Measurements from ENCODE around the gene GSE1.

Gene GSE1

DNA sequence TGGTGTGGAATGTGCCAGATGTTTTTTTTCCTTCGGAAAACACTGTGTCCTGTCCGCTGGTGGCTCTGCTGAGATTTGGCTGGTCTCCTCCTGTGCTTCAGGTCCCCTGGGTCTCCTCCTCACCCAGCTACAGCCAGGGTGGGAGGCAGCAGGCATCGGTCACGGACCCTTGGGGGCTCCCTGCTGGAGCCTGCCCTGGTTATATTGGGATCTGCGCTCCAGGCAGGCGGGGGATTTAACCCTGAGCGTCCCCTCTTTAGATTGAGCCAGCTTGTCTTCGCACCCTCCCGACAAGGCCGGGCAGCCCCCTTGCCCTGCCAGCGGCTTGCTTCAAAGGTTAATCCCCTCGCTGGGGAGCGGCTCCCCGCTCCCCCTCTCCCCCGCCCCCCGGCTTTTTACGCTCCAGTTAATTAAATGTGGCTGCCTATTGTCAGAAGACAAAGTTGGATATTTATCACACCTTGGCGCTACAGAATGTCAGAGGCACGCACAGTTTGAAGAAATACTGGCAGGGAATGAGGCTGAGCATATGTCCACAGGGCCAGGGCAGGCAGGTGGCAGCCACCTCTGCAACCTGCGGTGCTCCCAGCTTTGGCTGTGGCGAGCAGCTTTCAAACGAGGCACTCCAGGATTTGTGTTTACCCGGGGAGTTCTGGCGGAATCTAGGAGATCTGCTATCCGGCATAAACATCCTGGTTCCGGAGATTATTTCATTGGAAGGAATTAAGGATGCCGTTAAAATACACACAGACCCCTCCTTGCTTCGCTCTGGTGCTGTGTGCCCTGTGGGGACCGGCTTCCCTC, 38.2 kb upstream of the GSE1 start:
- DNase-seq = no peak

DNA sequence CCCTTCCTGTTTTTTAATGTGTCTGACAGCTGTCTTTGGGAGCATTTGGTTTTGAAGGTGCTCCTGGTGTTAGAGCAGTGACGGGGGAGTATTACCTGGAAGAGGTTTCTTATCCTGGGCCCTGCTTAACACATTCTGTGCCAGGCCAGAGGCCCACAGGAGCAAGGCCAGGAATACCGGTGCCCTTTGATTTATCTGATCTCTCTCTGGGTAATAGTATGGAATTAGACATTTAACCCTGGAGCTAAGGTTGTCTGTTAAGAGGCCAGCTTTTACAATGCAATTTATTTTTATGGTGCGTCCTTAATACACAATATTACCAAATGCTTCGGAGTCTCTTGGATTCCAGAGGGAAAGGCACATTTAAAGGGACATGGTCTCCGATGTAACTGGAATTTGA, 37.2 kb upstream of the GSE1 start:
- DNase-seq = no peak

GRCh38 chr16:85576944-85577343, 36.2 kb upstream of the GSE1 start:
- no peak for DNase-seq

DNA sequence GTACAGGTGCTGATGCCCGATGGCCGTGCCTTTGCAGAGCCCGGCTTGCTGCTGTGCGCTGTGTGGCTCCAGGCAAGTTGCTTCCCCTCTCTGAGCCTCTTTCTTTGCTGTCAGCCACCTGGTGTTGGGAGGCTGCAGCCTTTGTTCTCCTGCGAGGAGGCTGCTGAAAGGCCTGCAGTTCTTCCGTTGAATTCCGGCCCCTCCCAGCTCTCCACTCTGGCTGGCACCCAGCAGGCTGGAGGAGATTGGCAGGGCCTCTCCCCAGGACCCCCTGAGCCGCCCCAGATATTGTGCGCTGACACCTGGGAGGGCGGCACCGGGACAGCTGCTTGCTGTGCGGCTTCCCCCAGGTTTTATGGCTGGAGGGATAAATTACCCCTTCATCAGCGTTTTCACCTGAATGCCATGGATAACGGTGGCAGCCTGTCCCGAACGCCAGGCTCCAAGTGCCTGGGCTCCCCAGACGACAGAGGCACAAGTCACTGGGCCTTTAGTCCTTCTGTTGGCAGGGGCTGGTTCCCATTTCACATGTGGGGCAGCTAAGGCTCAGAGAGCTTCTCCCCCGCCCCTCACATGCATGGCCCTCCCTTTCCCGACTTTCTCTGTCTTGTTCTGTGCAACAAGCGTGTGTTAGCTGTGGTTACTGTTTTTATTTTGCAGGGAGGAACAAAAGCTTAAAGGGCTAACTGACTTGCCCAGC, 35.1 kb upstream of the GSE1 start:
- DNase-seq = no peak

DNA sequence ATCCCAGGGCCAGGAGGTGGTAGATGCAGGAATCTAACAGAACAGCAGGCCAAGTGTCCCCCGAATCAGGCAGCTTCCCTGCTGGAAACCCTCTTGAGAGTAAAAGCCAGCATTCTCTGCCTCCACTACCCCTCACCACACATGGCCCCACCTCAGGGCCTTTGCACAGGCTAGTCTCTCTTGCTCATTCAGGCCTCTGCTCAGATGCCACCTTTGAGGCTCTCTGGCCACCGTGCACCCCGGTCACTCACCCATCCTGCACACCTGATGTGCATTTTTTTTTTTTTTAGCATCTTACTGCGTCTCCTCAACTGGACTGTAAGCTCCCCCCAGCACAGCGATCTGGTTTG, 34.5 kb upstream of the GSE1 start:
- DNase-seq = no peak

- no peak for DNase-seq
Observed at GRCh38 chr16:85579191-85579590, 33.9 kb upstream of the GSE1 start.

- no peak for DNase-seq
Observed at GRCh38 chr16:85579923-85580580, 33.1 kb upstream of the GSE1 start.

- DNase-seq = no peak
Observed at GRCh38 chr16:85580684-85581083, 32.4 kb upstream of the GSE1 start.

DNA sequence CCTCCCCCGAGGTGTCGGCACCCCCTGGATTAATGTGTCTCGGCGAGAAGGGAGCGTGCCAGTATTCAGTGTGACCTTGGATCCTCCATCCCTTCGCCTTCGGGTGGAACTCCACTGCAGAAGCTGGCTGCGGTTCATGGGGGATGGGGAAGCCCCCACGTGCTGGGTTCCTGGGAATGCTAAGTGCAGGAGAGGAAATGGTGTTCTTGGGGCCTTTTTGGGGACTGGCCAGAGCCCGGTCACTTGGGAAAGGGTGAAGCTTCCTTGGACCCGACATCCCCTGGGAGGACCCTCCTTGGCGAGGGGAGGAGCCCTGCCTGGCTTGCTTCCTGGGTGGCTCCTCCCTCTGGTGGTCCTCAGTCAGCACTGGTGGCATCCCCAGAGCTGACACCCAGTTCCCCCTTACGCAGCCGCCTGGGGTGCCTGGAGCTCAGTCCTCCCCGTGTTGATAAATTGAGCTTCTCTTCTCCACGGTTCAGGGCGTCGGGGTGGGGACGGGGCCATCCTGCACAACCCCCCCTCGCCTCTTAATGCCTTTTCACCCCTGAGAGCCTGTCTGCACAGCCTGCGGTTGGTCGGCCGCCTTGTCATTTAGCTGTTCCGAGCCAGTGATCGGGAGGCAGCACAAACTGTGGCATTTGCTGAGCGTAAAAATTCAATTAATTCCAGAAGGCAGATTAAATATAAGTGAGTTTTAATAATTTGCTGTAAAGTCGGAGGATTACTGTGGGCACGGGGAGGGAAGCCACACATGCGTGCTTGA, 30.7 kb upstream of the GSE1 start:
- DNase-seq = no peak

DNA sequence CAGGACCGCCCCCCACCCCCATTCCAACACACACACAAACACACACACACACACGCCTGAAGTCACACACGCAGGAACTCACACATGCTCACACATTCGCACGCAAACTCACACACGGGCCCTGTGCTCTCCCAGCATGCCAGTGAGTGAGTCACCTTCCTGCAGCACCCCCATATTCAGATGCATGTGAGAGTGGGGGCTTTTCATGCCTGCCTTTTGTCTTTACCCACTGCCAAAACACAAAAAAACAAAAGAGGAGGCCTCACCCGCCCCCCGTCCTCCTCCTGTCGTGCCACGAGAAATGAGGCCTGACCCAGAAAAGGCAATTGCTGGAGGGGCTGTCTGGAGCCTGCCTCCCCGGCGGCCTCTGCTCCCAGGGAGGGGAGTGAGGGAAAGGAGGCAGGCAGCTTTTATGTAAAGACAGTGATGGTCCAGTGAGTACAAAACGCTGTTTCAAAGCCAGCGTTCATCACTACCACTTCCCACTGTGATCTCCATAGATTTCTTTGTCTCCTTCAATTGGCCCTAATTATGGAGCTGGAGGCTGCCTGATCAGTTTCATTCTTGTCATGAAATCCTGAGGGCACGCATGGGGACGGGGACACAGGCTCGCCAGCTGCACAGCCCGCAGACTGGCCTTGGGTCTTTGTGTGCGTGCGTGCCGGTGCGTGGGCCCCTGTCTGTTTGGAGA, 29.5 kb upstream of the GSE1 start:
- no peak for DNase-seq

GRCh38 chr16:85584267-85584666, 28.9 kb upstream of the GSE1 start:
- DNase-seq = no peak

GRCh38 chr16:85584819-85585282, 28.3 kb upstream of the GSE1 start:
- DNase-seq = no peak

DNA sequence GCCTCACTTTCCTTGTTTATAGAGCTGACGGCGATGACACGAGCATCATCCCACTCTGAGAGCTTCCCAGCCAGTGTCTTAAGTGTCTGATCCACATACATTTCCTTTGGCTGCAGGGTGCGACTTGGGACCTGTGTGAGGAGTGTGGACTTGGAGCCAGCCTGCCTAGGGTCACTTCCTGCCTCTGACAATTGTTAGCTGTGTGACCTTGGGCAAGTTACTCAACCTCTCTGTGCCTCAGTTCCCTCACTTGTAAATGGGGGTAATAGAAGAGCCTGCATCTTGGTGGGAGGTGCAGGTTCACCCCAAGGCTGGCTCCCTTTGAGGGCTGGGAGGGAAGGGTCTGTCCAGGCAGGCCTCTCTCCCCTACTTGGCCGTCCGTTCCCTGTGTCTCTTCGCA, 27.4 kb upstream of the GSE1 start:
- no peak for DNase-seq

DNA sequence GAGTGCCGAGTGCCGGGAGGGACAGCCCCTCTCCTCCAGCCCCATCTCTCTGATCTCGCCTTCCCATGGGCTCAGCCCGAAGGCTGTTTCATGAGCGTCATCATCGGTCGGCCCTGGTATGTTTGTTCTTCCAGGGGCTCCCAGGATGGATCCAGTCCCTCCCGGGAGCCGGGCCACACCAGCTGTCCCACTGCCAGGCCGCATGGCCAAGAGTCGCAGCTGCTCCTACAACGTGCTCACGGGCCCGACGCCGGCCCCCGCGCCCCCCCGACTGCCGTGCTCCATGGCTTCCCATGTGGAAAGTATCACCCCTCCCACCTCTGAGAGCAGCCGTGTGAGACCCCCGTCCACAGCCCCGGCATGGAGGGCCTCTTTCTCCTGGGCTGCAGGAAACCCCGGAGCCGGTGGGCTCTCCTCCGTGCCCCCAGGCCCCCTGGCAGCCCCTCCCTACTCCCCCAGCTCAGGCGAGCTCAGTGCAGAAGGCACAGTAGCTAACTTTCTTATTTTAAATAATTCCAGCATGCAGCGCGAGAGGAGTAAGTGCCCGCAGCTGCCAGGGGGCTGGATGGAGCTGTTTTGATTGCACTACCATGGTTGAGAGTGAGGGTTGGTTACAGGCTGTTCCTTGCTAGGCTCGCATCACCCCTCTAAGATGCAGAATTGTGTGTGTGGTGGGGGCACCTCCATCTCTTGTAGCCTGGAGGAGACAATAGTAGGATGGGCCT, 26.6 kb upstream of the GSE1 start:
- no peak for DNase-seq

DNA sequence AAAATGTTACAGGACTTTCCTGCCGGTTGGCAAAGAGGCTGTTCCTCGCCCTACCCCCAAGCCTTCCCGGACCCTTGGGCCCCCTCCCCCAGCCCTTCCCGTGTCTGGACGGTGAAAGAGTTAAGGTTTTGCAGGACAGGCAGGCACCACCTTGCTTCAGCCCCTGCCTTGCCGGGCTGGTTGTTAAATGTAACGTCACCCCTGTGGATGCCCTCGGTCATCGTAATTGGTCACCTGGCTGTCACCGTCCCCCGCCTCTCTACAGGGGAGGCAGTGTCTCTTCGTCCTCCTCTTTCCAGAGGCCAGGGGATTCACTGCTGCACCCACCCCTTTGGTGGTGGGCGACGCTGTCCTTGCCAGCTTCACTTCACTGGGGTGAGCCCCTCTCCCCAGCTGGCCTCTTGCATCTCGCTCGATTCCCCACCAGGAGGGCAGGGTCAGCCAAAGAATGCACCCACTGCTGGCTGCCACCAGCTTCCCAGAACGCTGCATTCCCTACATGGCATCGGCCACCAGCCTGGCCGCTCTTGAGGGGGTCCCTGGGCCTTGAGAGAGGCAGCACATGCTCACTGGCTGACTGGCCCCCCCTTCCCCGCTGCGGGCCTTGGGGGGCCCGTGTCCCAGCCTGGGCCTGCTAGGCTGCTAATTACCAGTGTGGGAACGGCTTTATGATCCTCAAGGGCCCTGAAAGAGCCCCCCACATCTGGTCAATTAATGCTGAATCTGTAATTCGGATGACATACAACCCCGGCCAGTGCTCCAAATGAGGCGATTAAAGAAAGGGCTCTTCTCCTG, 25.2 kb upstream of the GSE1 start:
- DNase-seq = no peak

DNA sequence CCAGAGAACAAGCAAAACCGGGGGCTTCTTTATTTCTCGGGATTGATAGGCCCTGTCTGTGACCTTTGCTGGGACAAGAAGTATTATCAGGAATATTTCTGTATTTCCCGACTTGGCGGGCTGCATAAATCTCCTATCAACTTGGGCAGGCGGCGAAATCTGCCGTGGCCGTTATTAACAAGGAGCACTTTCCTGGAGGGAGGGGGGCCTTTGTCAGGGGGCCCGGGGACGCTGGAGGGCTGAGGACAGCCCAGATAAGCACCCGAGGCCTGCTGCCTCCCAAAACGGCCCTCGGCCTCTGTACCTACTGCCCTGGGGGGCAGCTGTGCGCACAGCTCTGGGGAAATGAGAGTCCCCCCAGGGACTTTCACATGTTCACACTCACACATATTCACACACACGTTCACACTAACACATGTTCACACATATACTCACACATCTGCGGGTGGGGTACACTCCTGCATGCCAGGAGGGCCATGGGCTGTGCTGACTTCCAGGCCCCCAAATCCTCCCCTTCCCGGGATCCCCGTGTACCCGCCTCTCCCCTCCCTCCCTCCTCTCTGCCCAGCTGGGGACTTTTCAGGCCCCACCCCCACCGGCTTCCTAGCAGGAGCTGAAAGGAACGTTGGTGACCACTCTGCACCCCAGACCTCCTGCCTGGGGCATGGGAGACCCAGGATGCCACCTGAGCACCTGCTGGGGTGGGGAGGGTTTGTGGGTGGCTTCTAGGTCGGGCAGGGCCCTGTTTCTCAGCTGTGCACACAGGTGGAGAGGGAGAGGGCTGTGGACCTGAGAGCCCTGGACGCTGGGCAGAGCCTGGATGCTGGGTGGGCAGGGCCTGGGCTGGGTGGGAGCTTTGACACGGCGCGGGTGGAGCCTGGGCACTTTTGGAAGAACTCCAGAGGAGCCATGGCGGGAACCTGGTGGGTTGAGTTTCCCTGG, 24.3 kb upstream of the GSE1 start:
- DNase-seq = no peak

- DNase-seq = no peak
Observed at GRCh38 chr16:85589688-85590505, 23.2 kb upstream of the GSE1 start.

GRCh38 chr16:85590506-85590832, 22.7 kb upstream of the GSE1 start:
- no peak for DNase-seq

DNA sequence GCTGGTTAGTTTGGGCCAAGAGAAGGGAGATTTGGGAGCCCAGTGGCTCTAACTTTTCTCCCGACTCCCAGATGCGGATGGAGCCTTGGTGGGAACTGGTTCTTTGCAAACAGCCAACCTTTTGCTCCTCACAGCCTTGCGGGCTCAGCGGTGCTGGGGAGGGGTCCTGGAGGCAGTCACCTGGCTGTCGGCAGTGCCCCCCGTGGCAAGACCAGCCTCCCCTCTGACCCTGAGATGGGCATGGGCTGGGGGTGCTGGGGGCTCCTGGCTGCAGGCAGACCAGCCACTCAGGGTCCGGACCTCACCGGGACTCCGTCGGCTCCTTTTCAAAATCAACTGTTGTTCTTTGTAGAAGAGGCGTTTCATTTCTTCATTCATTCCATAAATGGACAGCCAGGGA, 21.7 kb upstream of the GSE1 start:
- no peak for DNase-seq
